SK-N-SH (cell line): ENCODE results near the gene RBM34.
"Not testable (repeated sequence)": the region's sequence is repeated elsewhere in the genome, so short reads cannot be mapped to it uniquely, and the experiment has no call there.

Experiments
- EP300 ChIP-seq, 2 experiments: IDR thresholded peaks; 2 replicates each; pipeline versions ENCODE4 v1.4.0 to v1.6.1; 2012; ENCODE audit warnings: borderline replicate concordance in 1 of 2, low read depth in 1 of 2, low read length in 1 of 2
- EZH2phosphoT487 ChIP-seq: fragments of 200-600 bp; sonication (generic); IDR thresholded peaks from 2 replicates; pipeline ENCODE4 v1.6.1; 2017; ENCODE audit warnings: low read depth, mixed run types, mild to moderate bottlenecking, antibody characterized with exemption, moderate library complexity, borderline replicate concordance
- NRF1 ChIP-seq: IDR thresholded peaks from 2 replicates; pipeline ENCODE4 v1.6.1; 2012; ENCODE audit warnings: low read depth, mild to moderate bottlenecking, low read length
- RAD21 ChIP-seq: IDR thresholded peaks from 2 replicates; pipeline ENCODE4 v1.6.1; 2012; ENCODE audit warnings: mild to moderate bottlenecking, low read length
- SIN3A ChIP-seq: IDR thresholded peaks from 2 replicates; pipeline ENCODE4 v1.6.1; 2012; ENCODE audit warnings: low read depth, mild to moderate bottlenecking, low read length, moderate library complexity, borderline replicate concordance
- TAF1 ChIP-seq: IDR thresholded peaks from 2 replicates; pipeline ENCODE4 v1.6.1; 2012; ENCODE audit warnings: low read depth, mild to moderate bottlenecking, low read length, moderate library complexity, borderline replicate concordance
- TF ChIP-seq, protein P1 (sequence below): IDR thresholded peaks from 2 replicates; pipeline ENCODE4 v1.4.0; 2012; ENCODE audit warnings: low read depth, borderline replicate concordance

GRCh38 chr1:235091319-235092044 is 69.6 kb downstream of the RBM34 start:
- TF ChIP-seq SIN3A; EP300 (IDR thresholded peaks at IDR 0.05; ENCODE audit: borderline replicate concordance in 1 of 2, low read depth in 1 of 2, low read length in 1 of 2); RAD21; EZH2phosphoT487; TAF1; NRF1: not testable (repeated sequence)
- TF ChIP-seq, protein P1, sequence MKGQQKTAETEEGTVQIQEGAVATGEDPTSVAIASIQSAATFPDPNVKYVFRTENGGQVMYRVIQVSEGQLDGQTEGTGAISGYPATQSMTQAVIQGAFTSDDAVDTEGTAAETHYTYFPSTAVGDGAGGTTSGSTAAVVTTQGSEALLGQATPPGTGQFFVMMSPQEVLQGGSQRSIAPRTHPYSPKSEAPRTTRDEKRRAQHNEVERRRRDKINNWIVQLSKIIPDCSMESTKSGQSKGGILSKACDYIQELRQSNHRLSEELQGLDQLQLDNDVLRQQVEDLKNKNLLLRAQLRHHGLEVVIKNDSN: not testable (repeated sequence)
